GM18498 (cell line): Measurements from ENCODE around the gene PAFAH2.

ENCODE experiments used
- ATAC-seq: cut with Tn5 transposase; IDR thresholded peaks from one replicate; pipeline ENCODE4 v1.9.1; 2021; ENCODE audit warnings: mild to moderate bottlenecking, moderate library complexity; ENCODE audit not compliant: unreplicated experiment

The PAFAH2 gene

DNA sequence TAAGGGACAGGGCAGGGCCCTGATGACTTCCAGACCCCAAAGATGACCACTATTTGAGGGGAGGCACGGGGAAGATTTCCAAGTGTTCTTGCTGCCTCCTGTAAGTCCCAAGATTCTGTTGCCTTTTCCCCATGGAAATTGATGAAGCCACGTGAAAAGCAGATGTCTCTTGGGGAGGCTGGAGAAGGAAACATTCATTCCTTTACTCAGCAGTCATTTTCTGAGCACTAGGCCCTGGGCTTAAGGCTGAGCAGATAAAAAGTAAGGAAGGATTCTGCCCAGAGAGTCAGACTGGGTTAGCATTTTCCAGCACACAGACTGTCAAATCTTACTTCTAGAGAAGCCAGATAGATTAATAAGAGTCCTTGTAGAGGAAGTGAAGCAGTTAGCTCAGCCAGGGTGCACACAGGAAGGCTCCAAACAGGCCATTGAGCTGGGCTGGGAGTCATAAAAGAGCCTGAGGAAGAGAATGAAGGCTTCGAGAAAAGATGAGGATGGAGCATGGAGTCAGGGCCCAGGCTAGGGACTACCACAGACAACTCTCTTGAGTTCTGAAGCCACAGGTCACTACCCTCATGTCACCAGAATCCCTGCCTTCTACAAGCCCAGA, 33.9 kb upstream of the PAFAH2 start:
- ATAC-seq, result no peak

DNA sequence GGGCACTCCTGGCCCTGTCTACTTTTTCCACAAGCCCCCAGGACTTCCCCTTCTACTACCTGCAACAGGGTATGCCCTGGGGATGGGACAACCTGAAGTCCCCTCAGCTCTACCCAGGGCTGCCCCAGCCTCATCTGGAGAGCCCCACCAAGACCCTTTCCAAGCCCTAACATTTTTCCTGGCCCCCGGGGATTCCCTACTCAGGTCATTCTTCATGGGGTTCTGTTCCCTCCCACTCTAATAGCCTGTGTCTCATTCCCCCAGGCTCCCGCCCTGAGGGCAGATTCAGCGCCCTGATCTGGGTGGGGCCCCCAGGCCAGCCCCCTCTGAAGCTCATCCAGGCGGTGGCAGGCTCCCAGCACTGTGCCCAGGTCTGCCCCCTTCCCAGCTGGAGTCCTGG, 33.3 kb upstream of the PAFAH2 start:
- ATAC-seq, result no peak

DNA sequence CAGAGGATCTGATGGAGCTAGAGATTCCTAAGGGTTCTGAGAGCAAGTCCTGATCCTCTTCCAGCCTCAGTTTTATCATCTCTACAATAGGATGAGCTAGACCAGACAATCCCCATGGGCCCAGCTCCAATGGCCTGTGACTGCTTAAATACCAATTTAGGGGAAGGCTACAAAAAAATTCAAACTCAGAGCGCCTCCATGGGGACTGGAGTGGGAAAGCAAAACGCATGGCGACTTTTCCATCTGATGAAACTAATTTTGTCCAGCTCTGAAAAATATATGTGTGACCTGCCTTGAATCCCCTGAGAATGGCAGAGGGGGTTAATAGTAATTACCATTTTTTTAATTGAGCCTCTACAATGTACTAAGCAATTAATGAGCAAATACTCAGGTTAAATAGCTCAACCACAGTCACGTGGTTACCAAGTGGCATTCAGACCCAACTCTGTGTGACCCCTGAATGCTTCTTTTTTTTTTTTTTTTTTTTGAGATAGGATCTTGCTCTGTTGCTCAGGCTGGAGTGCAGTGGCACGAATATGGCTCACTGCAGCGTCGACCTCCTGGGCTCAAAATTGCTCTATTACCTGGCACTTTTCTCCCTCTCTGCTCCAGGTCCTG, 32.1 kb upstream of the PAFAH2 start:
- ATAC-seq, result no peak

DNA sequence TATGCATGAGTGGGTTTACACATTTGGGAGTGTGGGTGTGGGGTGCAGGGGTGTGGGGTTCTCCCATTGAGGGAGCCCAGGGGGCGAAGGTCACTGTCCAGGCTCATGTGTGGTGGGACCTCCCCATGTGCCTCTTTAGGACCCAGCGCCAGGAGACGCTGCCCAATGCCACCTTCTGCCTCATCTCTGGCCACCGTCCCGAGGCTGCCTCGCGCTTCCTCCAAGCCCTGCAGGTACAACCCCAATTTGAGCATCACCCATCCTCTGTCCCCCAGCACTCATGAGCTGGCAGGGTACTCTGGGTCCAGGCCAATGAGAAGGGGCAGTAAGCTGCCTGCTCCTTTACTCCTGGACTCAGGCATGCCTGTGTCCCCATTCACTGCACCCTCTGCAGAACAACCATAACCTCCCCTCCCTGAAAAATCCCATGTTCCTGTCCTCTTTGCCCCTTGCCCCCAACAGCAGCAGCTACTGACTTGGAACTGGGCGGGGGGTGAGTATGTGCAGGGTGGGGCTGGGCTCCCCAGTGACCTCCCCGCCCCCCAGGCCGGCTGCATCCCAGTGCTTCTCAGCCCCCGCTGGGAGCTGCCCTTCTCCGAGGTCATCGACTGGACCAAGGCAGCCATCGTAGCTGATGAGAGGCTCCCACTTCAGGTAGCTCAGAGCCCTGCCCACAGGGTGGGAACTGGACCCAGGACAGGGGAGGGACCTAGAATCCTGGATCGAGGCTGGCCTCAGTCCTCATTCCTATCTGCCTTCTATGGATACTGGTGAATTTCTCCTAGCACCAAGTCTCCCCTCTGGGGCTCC, 31.4 kb upstream of the PAFAH2 start:
- ATAC-seq, result no peak

DNA sequence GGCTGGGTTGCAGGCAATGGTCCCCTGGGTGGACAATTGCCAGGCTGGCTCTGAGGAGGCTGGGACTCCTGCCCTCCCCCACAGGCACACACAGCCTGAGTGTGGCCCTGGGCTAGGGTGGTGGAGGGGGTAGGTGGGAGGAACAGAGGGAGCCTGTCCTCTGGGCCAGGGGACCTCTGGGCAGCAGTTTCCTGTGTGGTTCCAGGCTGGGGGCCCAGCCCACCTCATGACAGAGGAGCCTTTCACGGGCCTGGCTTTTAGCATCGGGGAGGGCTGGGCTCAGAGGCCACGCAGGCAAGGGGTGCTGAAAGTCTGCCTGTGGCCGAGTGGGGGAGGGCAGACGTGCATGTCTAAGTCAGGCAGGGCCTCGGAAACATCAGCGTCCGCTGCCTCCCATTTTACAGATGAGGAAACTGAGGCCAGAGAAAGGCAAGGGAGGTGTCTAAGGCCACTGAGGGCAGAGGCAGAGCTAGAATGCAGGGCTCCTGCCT, 30.7 kb upstream of the PAFAH2 start:
- ATAC-seq, result no peak

DNA sequence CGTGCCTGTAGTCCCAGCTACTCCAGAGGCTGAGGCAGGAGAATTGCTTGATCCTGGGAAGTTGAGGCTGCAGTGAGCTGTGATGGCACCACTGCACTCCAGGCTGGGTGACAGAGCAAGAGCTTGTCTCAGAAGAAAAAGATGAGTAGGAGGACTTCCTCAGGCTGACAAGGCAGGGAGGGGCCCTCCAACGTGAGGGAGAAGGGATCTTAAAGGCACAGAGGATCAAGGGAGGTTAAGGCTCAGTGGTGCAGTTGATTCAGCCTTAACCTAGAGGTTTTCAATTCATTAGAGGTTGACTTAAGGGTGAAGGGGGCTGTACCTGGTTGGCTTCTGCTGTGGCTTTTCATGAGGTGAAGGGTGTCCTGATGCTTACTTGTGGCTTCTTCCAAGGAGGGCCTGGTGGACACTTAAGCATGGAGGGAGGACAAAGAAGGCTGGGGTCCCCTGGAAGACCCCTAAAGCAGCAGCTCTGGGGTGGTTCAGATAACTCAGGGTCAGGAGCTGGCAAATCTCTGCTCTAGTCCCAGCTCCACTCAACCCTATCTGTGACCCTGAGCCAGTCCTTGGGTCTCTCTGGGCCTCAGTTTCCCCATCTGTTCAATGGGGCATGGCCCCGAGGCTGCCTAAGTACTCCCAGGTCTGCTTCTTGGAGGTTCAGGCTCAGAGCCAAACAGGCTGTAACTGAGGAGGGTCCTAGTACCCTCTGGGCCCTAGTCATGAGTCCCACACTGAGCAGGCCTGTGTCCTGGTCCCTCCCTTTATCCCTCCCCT, 30.0 kb upstream of the PAFAH2 start:
- ATAC-seq, result no peak

DNA sequence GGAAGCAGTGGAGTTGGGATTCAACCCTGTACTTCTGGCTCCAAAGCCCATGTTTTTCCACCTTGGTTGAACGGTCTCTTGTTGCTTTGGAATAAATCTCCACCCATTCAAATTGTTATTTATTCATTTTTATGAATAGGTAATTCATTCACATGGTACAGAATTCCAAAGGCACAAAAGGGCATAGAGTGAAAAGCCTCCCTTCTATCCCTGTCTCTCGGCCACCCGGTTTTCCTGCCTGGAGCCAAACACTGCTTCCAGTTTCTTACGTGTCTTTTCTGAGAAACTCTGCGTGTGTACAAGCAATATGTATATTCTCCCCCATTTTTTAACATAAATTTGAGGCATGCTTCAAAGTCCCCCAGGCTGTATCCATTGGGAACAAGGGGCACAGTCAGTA, 27.7 kb upstream of the PAFAH2 start:
- ATAC-seq, result no peak

DNA sequence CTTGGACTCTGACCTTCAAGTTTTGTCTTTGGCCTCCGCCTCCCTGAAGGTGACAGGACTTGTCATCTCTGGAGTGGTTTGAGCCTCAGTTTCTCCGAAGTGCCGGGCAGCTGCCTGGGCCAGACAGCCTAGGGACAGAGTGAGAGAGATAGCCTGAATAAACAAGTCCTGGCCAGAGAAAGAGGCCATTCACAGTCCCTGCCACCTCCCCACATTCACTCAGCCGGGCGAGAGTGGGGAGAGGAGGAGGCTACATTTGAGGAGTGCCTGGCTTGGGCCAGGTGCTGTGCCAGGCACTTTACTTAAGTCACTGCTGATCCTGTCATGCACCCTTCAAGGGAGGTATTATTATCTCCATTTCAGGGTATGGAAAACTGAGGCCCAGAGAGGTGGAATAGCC, 27.2 kb upstream of the PAFAH2 start:
- ATAC-seq, result no peak

DNA sequence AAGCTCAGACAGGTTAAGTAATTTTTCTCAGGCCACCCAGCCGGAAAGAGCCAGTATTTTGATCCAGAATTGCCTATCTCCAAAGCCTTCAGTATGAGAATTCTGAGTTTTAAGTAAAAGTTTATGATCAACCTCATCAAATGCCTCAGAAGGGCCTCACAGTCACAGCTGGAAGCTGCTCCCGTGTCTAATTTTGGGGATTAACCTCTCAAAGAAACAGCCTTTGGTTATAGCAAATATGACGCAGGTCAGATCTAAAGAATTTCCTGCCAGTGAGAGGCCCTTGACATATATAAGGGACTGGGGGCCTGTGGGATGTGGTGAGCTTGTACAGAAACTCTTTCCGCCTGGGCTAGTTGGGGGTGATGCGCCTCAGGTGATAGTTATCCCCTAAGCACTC, 26.0 kb upstream of the PAFAH2 start:
- ATAC-seq, result no peak

DNA sequence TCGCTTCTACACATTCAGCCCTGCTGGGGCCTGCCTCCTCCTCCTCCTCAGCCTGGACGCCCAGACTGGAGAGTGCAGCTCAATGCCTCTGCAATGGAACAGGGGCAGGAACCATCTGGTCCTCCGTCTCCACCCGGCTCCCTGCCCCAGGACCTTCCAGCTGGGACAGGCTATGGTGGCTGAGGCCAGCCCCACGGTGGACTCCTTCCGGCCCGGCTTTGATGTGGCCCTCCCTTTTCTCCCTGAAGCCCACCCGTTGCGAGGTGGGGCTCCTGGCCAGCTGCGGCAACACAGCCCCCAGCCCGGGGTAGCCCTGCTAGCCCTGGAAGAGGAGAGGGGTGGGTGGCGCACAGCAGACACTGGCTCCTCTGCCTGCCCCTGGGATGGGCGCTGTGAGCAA, 25.1 kb upstream of the PAFAH2 start:
- ATAC-seq, result no peak

DNA sequence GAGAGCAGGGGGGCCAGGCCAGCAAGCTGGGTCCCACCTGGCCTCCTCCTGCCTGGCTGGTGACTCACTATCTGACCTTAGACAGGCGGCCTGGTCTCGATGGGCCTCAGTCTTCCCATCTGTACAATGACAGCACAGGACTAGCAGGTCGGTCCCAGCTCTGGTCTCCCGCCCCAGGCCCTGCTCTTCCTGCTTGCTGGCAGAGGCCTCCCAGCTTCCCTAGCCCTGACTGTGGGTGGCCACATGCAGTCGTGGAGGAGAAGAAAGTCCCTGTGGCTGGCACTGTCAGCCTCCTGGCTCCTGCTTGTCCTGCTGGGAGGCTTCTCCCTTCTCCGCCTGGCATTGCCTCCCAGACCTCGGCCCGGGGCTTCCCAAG, 24.5 kb upstream of the PAFAH2 start:
- ATAC-seq, result no peak

DNA sequence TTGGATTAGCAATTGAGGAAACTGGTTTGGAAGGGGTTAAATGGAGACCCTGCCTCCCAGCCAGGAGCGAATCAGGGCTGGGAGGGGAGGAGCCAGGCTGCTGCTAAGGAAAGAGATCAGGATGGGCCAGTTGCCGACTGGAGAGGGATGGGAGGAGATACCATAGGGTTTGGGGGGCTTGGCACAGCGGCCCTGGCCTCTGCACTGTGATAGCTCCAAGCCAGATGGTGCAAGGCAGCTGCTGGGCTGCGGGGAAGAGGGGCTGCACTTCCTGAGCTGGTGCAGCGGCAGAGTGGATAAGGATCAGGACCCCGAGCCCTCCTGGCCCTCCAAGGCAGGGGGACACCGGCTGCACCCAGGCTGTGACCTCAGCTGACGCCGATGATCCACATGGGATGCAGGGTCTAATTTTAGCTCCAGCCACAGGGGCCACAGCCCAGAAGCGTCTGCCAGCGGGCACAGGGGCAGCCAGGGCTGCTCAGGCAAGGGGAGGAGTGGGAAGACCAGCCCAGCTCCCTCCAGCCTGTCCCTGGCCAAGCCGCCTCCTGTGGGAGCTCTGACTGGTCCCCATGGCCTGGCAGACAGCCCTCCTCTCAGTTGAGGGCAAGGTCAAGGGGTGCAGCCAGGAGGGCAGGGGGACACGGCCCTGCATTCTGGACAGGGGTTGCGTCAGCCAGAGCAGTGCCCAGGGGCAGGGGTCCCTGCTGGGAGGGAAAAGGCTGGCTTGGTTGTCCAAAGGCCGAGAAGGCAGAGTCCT, 24.0 kb upstream of the PAFAH2 start, which contains the start of gene EXTL1:
EXTL1 (plus strand) TSS at position 129 of the 757 bp plus-strand sequence. CDS start 872 bp downstream, outside the sequence.
- no peak for ATAC-seq

DNA sequence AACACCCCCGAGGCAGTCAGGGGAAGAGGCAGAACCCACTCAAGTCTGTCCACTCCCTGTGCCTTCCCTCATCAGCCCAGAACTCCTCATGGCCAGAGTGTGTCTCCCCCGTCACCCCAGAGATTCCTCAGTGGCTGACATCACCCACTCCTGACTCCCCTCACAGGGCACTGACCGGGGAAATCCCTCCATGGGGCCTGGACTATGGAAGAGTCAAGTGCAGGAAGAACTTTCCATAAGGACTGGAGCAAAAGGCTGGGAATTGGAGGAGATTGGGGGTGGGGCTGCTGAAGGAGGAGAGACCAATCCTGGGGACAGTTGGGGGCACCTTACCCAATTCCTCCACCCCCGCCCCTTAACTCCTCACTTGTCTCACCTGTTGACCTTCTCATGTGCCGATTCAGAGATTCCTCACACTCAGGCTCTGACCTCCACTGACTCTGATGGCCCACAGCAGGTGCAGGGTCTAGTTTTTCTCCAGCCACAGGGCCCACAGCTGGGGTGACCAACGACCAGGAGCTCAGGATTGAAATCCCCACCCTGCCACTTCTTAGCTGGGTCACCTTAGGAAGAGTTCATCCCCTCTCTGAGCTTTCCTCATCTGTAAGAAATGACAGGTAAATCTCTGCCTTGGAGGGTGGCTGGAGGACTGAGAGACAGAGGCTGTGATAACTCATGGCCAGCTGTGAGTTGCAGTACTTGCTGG, 23.2 kb upstream of the PAFAH2 start:
- ATAC-seq, result no peak

DNA sequence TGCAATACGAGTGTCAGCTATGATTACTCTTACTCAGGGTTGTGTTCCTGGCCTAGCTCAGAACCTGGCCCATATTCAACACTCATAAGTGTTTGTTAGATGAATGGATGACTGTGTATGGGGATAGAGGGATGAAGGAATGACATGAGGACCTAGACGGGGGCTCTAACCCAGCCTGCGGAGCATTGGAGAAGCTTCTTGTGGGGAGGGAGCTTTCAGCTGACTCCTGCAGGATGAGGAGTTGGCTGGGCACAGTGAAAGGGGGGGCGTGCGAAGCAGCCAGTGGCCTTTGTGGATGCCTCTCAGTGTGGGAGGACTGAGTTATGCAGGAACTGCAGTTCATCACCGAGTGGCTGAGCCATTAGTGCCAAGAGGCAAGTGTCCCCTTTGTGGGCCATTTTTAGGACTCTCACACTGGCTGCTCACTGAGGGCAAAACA, 22.5 kb upstream of the PAFAH2 start:
- no peak for ATAC-seq

DNA sequence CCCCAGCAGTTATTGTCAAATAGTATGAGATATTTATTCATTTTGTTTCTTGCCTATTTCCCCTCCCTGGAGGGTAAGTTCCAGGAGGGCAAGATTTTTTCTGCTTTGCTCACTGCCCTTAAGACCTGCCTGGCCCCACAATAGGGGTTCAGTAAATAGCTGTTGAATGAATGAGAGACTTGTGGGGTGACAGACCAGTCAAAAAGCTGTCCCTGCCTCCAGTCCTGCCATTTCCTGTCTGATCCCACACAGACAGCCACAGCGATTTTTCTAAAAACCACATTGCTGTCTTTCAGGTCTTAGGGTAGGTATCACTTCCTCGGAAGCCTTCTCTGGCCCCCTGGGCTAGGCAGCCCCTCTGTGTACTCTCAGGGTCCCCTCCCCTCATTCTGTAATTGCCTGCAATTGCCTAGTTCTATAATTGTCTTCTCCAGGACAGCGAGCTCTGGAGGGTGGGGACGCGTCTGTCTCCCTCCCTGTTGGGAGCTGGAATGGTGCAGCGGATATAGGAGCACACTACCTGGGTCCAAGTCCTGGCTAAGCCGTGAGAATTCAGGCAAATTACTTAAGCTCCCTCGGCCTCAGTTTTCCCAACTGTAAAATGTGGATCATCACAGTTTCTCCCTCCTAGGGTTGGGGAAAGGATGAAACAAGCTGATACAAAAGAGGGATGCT, 21.9 kb upstream of the PAFAH2 start:
- ATAC-seq, result no peak

DNA sequence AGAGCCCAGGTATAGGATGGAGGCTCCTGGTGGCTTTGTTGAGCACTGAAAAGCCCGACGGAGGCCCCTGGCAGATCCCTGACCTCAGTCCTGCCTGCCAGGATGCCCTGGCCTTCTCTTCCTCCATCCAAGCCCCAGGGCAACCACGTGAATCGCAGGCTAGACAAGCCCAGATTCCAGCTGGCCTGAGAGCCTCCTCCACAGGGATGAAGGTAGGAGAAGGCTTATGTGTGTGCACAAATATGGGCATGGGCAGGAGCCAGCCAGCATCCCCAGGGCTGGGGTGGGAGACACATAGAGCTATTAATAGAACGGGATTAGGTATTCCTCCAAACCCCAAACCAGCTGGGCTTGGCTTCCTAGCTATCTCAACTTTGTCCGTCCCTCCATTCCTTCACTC, 19.7 kb upstream of the PAFAH2 start:
- no peak for ATAC-seq

DNA sequence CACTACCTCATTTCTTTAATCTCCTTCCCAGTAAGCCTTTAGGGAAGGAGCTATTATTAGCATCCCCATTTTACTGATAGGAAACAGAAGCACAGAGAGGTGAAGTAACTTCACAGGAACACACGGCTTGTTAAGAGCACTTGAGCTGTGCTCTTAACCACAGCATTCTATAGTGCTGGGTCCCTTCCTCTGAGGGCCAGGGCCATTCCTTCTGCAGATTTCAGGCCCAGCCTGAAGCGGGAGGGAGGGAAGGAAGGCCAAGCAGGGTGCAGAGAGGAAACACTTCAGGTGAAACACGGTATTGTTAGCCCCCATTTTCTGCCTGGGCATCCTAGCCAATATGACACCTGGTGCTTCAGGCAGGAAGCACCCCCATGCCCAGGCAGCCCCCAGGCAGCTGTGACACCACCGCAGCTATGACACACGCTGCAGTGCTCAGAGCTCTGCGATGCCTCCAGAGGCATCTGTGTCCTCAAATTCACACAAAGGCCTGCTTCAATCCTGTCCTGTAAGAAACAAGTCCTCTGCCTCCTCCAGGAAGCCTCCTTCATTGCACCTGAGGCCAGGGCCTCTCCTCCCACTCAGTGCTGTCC, 19.2 kb upstream of the PAFAH2 start:
- no peak for ATAC-seq

DNA sequence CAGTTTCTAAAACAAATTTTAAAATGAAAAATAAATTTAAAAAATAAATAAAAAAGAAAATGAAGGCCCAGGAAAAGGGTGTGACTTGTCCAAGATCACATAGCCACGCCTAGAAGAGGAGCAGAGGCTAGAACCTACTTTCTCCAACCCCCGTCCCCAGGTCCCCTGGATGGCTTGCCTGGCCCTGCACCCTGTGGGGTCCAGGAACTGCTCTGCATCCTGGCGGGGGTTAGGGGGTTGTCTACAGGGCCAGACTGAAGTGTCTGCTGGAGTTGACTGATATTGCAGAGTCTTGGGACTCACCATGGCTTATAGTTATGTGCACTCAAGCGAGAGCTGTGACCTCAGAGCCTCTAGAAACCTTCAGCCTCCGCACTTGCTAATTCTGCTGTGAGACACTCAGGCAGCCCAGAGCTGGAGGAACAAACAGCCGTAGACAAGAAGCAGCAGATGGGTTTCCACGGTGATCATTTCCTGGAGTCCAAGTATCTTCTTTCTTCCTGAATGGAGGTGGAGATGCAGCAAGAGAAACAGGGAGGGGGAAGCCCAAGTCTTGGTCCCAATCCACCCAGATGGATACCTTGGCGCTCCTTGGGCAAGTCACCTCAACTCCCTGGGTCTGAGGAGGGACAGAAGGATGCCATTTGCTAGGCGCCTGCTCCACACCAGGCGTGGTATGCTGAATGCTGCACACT, 18.5 kb upstream of the PAFAH2 start:
- ATAC-seq, result no peak
